K562 (cell line): ENCODE measurements around the gene RREB1. TPM values are rescaled to one million over a fixed set of nuclear protein-coding genes. Genes with fewer than 3 reads are reported as not detected.

Experiments
- ATF7 ChIP-seq: fragments of 450-650 bp; IDR thresholded peaks from 2 replicates; pipeline ENCODE4 v1.7.1; 2014; ENCODE audit warnings: mild to moderate bottlenecking, moderate library complexity
- CHD1 ChIP-seq: fragments of 200-600 bp; sonication (generic); IDR thresholded peaks from one replicate; pipeline ENCODE4 v1.6.1; 2012; ENCODE audit warnings: mild to moderate bottlenecking, moderate library complexity, low read length, inconsistent platforms
- ETV1 ChIP-seq: fragments of 450-650 bp; conservative IDR thresholded peaks from 2 replicates; pipeline ENCODE4 v1.6.1; 2016; ENCODE audit warnings: missing genetic modification characterization, control low read depth, low read depth, missing compliant biosample characterization
- GABPA ChIP-seq: fragments of 200-800 bp; sonication (Bioruptor generic); conservative IDR thresholded peaks from 2 replicates; pipeline ENCODE4 v1.6.1; 2016; ENCODE audit warnings: low read depth, missing genetic modification characterization, missing compliant biosample characterization
- HDAC1 ChIP-seq, 2 experiments: fragments of 450-650 bp; IDR thresholded peaks; 2 replicates each; pipeline ENCODE4 v1.6.1; 2016 to 2017; ENCODE audit warnings: inconsistent platforms in 1 of 2, mild to moderate bottlenecking in 1 of 2, moderate library complexity in 1 of 2
- IRF9 ChIP-seq: fragments of 450-650 bp; IDR thresholded peaks from 2 replicates; pipeline ENCODE4 v1.6.1; 2016; ENCODE audit warnings: missing biosample characterization, missing genetic modification characterization
- JUN ChIP-seq, 2 experiments: sonication (generic) in 1 of 2; formaldehyde crosslinking in 1 of 2; IDR thresholded peaks; 2 replicates each; pipeline versions ENCODE4 v1.6.1 to v1.8.0; 2012 to 2022; ENCODE audit warnings: borderline replicate concordance in 2 of 2, mild to moderate bottlenecking in 2 of 2, improper control_type of control experiment in 1 of 2, low read depth in 1 of 2, low read length in 1 of 2, missing genetic modification reagents in 1 of 2
- MAZ ChIP-seq, 2 experiments: fragments of 450-650 bp in 1 of 2; sonication (generic) in 1 of 2; formaldehyde crosslinking; IDR thresholded peaks in 1 of 2; conservative IDR thresholded peaks in 1 of 2; 2 replicates each; pipeline versions ENCODE4 v1.4.0 to v1.5.0; 2020; ENCODE audit warnings: mild to moderate bottlenecking in 1 of 2, missing genetic modification reagents in 1 of 2
- NFRKB ChIP-seq: fragments of 450-650 bp; IDR thresholded peaks from 2 replicates; pipeline ENCODE4 v1.6.1; 2016; ENCODE audit warnings: low read depth
- RCOR1 ChIP-seq, 2 experiments: IDR thresholded peaks; 2 replicates each; pipeline ENCODE4 v1.6.1; 2012; ENCODE audit warnings: low read depth in 2 of 2, low read length in 2 of 2, borderline replicate concordance in 1 of 2, improper control_type of control experiment in 1 of 2
- SOX6 ChIP-seq: fragments of 450-650 bp; IDR thresholded peaks from 2 replicates; pipeline ENCODE4 v1.6.1; 2014; ENCODE audit warnings: mild to moderate bottlenecking
- TBL1XR1 ChIP-seq, 2 experiments: IDR thresholded peaks; 2 replicates each; pipeline ENCODE4 v1.6.1; 2012; ENCODE audit warnings: improper control_type of control experiment in 2 of 2, low read length in 2 of 2, mild to moderate bottlenecking in 1 of 2
- ZEB2 ChIP-seq: fragments of 450-650 bp; IDR thresholded peaks from 2 replicates; pipeline ENCODE4 v1.6.1; 2016
- ZNF695 ChIP-seq: fragments of 450-650 bp; formaldehyde crosslinking; IDR thresholded peaks from 2 replicates; pipeline ENCODE4 v1.4.0; 2020; ENCODE audit warnings: mild to moderate bottlenecking, moderate library complexity
- polyA plus RNA-seq, 8 experiments: library from polyadenylated mRNA; depleted of rRNA in 4 of 8; stranded (reverse) in 5 of 8; unstranded in 3 of 8; fragments of >200 nt; fragmentation: Nextera tagmentation in 2 of 8; fragmentation: Illumina TruSeq in 1 of 8; extraction: Ambion mirVana in 2 of 8; extraction: Trizol in 1 of 8; gene quantifications; 2 replicates each; pipeline versions ENCODE4 v1.2.1 to v1.2.3, GENCODE V29; 2011 to 2014; ENCODE audit warnings: inconsistent platforms in 1 of 8, missing spikeins in 1 of 8
- total RNA-seq, 7 experiments: library from RNA; depleted of rRNA in 6 of 7; stranded (reverse); fragments of >200 nt in 6 of 7; fragmentation: Illumina TruSeq in 2 of 7; extraction: Trizol in 2 of 7; gene quantifications; 2 replicates each; pipeline versions ENCODE4 v1.2.1 to v1.2.3, GENCODE V29; 2011 to 2021; ENCODE audit warnings: low replicate concordance in 1 of 7
- TF ChIP-seq, protein P1 (sequence below), 2 experiments: fragments of 450-650 bp in 1 of 2; sonication (generic) in 1 of 2; formaldehyde crosslinking in 1 of 2; IDR thresholded peaks; 2 replicates each; pipeline versions ENCODE4 v1.7.1 to v1.9.0; 2016 to 2022; ENCODE audit warnings: inconsistent platforms in 1 of 2, mild to moderate bottlenecking in 1 of 2, missing genetic modification reagents in 1 of 2

RREB1 gene
- total and polyA plus RNA-seq, 9 of the 15 experiments (the other 6 are each of a cell fraction or from before 2014, with no cell fraction given), result 3.3 to 64.2 (median 19.3) TPM

GRCh38 chr6:7058250-7058923 lies 49.4 kb upstream of the RREB1 start (continued):
- TF ChIP-seq, protein P1, sequence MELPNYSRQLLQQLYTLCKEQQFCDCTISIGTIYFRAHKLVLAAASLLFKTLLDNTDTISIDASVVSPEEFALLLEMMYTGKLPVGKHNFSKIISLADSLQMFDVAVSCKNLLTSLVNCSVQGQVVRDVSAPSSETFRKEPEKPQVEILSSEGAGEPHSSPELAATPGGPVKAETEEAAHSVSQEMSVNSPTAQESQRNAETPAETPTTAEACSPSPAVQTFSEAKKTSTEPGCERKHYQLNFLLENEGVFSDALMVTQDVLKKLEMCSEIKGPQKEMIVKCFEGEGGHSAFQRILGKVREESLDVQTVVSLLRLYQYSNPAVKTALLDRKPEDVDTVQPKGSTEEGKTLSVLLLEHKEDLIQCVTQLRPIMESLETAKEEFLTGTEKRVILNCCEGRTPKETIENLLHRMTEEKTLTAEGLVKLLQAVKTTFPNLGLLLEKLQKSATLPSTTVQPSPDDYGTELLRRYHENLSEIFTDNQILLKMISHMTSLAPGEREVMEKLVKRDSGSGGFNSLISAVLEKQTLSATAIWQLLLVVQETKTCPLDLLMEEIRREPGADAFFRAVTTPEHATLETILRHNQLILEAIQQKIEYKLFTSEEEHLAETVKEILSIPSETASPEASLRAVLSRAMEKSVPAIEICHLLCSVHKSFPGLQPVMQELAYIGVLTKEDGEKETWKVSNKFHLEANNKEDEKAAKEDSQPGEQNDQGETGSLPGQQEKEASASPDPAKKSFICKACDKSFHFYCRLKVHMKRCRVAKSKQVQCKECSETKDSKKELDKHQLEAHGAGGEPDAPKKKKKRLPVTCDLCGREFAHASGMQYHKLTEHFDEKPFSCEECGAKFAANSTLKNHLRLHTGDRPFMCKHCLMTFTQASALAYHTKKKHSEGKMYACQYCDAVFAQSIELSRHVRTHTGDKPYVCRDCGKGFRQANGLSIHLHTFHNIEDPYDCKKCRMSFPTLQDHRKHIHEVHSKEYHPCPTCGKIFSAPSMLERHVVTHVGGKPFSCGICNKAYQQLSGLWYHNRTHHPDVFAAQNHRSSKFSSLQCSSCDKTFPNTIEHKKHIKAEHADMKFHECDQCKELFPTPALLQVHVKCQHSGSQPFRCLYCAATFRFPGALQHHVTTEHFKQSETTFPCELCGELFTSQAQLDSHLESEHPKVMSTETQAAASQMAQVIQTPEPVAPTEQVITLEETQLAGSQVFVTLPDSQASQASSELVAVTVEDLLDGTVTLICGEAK (IDR thresholded peaks at IDR 0.05), result peak; percentile 60
- TF ChIP-seq, protein P1 (CRISPR knock-in tag; IDR thresholded peaks at IDR 0.05), result no peak
- TF ChIP-seq SOX6, result peak; percentile 75
- TF ChIP-seq ETV1 (tag), result peak; percentile 95
- peak; percentile 94; the same call in 1 of the 2 replicates for TF ChIP-seq NFRKB
- TF ChIP-seq ZNF695 (CRISPR knock-in tag), result no peak
- TF ChIP-seq HDAC1 (IDR thresholded peaks at IDR 0.05), result peak in 1 of 2 experiments; percentile 44; a peak in 1 of 4 replicates
- peak; percentile 98 for TF ChIP-seq IRF9 (tag)
- TF ChIP-seq RCOR1 (IDR thresholded peaks at IDR 0.05; ENCODE audit: borderline replicate concordance in 1 of 2, low read depth in 2 of 2, low read length in 2 of 2), result peak in 1 of 2 experiments; percentile 88; a peak in 2 of 4 replicates
- TF ChIP-seq TBL1XR1 (IDR thresholded peaks at IDR 0.05; ENCODE audit: low read length in 2 of 2), result peak in 1 of 2 experiments; percentile 36; a peak in 1 of 4 replicates
- TF ChIP-seq ATF7, result peak; percentile 97
- peak; percentile 96 for TF ChIP-seq JUN (IDR thresholded peaks at IDR 0.05; ENCODE audit: borderline replicate concordance, low read depth, low read length)
- peak; percentile 59; the same call in 1 of the 2 replicates for TF ChIP-seq JUN (CRISPR knock-in tag; IDR thresholded peaks at IDR 0.05; ENCODE audit: borderline replicate concordance)
- TF ChIP-seq ZEB2, result peak; percentile 95
- TF ChIP-seq GABPA (tag), result peak; percentile 80
- peak in 1 of 2 experiments; percentile 72; a peak in 2 of 4 replicates for TF ChIP-seq MAZ (CRISPR knock-in tag; conservative IDR thresholded peaks at IDR 0.05 in 1 of 2, IDR thresholded peaks at IDR 0.05 in 1 of 2)
- TF ChIP-seq CHD1, result no peak
